DMS53 (cell line): ENCODE results near the gene NUP37.

Experiments used
- DNase-seq: peaks from one replicate; lab custom pipeline; 2025; lab: John Stamatoyannopoulos, UW

Gene NUP37

DNA sequence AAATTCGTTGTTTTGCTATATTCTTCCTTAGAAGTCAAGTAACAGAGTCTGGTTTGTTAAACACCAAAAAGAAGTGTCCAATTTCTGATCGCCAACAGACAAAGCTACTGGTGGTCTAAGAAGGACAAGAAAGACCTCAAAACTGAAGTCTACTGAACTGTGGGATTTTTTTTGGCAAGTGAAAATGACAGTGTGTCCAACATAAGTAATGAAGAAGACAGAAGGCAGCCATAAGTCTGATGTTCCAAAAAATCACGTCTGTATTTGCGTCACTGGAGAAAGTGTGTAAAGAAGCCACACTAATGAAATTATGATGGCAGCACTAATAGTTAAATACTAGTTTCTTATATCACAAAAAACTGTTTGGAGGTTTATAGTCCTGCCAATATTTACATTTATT is 90.8 kb downstream of the NUP37 start:
- DNase-seq: no peak

DNA sequence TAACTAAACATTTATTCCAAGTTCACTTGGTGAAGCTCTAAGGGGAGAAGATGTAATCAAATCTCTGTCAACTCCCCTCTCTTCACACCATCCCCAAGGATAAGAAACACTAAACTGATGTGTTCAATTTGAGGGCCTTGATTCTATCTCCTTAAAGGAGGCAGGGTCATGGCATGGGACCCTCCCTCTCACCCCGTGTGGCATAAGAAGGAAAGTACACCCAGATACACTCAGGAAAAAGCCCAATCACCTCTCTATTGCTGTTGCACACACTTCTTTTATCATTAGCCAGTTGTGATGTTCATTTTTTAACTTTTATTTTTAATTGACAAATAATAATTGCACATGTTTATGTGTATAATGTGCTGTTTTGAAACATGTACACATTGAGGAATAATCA is 93.2 kb downstream of the NUP37 start:
- no peak for DNase-seq

DNA sequence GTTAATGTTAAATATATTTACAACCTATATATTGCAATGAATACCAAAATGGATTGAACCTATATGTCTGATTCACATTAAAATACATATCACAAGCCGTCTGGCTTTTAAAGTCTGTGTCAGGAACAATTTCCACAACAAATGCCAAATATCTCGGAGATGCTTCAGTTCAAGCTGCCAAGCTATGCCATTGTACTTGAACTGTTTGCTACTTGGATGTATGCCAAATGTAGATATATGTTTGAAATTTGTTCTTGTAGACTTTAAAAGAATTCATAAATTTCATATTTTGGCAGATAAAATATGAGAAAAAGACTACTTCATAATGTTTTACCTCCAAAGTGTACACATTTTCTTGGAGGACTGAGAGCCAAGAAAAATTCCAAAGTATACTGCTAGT is 95.1 kb downstream of the NUP37 start:
- no peak for DNase-seq

DNA sequence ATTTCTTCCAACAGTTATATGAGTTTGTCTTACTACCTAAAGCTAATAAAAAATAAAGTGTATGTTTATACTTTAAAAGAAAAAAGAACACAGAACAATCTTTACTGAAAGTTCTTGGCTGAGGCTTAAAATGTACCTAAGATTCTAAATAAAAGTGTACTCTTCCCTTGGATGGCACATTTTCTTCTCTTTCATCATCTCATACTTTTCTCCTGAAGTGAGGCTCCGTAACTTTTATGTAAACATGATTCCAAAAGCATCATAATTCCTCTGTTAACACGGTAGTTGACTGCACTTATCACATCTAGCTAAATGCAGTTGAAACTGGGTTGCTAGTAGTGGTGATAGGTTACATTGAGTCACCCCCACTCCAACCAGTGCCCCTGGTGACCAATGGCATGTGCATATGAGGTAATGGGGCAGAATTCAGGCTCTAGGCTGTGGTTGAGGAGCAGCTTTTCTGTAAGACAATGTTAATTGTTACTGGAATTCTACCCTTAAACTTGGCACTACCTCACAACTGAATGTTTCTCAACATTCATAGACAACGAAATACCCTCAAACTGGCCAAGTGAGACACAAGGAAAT is 96.5 kb downstream of the NUP37 start:
- DNase-seq: peak; percentile 13
